HG03460 (cell line): ENCODE measurements around the gene ROR1.

Source experiments
- ATAC-seq: cut with Tn5 transposase; IDR thresholded peaks from one replicate; pipeline ENCODE4 v1.9.1; 2021; ENCODE audit not compliant: unreplicated experiment

Gene ROR1

DNA sequence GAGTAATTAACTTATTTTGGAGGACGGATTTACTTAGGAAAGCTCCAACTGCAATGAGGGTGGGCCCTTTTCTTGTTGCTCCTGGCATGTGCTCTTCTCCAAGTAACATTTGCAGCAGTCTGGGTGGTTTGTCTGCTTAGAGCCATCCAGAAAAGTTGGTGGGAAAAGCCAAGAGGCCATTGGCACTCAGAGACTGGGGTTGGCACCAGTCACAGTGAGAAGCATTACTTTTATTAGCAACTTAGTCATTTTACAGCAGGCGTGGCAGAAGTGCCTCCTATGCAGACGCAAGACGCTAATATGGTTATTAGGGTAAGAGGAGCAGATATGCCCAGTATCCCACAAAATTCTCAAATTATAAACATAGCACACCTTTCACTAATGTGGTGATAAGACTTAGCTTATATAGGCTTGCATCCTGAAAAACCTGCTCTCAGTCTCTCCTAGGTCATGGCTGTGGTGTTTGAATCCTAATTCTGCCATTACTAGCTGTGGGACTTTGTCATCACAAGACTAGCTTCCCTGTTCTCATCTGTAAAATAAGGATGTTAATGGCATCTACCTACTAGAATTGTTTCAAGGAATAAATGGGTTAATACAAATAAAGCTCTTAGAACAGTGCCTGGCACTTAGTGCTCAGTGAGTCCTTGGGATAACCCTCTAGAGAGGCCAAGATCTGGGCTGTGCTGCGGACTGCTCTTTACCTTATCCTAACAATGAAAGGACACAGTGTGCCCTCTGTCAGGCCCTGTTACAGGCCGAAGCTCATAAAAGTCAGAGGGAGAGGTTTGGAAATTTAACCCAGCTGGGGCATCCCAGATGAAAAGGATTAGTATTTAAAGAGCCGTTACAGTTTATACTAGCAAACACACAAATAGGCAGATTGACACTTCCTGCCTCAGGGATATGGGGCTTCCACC is 154.6 kb downstream of the ROR1 start:
- ATAC-seq: no peak

DNA sequence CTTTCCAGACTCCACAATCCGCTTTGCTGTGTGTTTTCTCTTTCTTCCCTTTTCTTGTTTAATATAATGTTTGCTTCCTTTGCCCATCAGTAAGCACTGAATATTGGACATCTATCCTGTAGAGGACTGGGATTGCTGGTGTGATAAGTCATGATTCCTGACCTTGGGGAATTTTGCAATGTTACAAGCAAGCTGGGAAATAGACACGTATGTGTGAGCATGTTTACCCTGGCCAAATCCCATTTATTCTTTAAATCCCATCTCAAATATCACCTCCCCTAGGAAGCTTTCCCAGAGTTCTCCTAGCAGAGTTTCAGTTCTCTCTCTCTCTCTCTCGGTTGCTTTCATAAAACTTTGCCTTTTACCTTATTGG is 155.3 kb downstream of the ROR1 start:
- ATAC-seq: no peak

DNA sequence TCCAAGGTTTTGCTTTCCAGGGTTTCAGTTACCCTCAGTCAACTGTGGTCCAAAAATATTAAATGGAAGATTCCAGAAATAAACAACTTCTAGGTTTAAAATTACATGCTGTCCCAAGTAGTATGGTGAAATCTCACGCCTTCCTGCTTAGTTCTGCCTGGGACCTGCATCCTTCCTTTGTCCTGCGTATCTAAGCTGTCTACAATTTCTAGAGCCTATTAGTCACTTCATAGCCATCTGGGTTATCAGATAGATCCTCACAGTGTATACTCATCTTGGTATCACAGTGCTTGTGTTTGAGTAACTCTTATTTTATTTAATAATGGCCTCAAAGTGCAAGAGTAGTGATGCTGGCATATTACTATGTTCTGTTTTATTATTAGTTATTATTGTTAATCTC is 157.7 kb downstream of the ROR1 start:
- no peak for ATAC-seq

DNA sequence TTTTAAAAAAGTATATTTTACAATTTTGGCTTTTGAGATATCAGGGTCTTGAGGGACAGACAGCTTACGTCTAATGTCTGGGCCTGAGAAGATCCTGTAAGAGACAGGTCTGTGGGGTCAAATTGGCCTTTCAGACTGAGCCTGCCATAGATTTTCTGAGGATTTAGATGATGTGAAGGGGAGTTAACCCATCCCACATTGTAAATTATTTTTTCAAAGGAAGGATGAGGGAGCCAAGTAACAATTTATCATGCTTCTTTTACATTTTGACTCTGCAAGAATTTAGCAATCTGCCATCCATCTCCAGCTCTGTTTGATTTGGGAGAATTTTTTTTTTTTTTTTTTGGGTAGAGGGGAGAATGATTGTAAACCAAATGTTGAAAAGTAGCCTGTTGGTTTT is 160.9 kb downstream of the ROR1 start:
- no peak for ATAC-seq

DNA sequence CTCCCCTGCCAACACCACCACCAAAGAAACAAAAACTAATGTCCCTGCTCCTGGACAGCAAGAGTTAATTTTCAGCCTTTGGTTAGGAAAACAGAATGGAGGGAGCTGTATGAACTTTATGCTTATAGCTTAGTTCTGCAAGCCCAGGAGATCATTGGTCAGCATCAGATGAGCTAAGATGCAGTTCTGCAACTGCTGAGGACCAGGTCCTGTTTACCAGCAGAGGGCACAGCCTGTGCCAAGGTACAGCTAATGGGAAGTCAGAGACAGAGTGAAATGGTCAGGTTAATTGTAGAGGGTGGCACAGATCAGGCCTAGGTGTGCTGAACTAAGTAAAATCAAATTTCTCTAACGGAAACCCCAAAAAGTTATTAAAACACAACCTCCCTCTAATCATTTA is 161.3 kb downstream of the ROR1 start:
- ATAC-seq: no peak

DNA sequence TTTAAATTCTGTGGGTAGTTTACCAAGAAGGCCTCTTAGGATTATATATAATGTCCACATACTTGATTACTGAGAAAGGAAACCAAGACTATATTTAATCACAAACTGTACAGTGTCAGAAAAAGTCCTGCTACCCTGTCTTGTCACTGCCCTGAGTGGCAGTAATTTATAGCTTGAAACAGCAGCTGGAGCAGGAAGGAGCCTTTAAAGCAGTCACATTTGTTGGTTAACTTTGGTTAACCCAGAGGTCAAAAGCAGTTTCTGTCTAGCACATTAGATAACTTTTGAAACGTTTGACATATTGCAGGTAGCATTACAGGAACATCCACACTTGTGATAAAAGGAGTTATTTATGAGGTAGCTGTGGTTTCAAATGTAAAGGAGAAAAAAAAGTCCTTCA is 161.7 kb downstream of the ROR1 start:
- peak; percentile 82 for ATAC-seq

DNA sequence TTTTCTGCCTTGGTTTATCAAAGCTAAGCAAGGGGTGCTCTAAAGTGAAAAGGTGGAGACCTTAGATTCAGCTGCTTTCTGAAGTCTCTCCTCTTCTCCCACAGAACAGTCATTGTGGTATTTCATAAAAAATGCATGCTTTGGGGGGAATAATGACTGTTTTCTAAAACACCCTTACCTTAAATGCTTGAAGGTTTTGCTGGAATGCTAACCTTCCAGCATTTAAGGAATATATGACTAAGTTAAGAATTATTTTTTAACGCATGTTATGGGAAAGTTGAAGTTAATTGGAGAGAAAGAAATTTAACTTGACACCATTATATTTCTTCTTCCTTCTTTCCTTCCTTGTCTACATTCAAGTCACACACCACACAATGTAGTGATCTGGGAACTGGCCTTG is 162.5 kb downstream of the ROR1 start:
- ATAC-seq: no peak

DNA sequence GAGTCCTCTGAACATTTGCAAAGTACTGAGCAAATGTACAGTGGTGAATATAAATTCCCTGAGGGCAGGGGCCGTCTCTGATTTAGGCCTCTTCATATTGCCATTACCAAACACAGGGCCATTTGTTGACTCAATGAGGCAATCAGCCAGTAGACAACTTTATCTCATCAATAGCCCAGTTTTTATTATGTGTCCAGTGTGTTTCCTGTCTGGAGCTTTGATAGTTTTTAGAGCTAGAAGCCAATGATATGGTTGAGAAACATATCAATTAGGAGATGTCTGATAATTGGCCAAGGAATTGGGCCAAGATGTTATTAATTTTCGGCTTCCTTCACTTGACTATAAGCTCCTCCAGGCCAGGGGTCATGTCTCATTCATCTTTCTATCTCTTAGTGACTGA is 163.0 kb downstream of the ROR1 start:
- no peak for ATAC-seq

DNA sequence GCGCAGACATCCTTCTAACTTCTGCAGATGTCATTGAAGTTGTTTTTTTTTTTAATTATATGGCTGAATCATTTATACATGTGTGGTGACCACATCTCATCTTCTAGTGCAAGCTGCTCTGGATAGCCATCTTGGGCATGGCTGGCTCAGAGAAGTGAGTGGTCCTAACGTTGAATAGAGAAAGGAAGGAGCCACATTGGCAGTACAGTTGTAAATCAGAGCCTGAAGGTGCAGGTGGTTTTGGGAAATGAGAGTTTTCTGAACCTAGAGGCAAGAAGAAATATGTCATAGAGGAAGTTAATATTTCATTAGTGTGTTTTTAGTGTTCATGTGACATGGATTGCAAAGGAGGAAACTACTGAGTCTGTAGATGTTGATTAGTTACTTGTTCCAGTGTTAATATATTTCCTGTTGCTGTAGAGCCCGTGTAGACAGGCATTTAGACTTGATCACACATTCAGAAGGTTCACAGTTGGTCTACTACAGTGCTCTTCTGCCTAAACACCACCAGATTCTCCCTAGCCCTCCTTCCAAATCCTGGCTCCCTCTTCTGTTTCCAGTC is 163.7 kb downstream of the ROR1 start:
- peak; percentile 43 for ATAC-seq

DNA sequence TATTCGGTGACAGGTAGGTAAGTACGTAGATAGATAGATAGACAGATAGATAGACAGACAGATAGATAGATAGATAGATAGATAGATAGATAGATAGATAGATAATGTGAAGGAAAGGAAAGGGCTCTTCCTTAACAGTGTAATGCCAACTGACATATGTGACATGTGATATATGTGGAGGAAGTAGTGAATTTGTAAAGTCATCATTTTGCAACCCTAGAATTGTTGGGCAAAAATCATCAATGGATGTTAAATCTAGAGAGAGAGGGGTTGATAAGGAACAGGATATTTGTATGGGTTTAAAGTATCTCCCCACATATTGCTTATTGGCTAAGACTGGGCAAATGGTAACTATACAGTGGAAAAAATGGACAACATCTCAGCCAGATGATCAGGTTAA is 166.6 kb downstream of the ROR1 start:
- no peak for ATAC-seq

DNA sequence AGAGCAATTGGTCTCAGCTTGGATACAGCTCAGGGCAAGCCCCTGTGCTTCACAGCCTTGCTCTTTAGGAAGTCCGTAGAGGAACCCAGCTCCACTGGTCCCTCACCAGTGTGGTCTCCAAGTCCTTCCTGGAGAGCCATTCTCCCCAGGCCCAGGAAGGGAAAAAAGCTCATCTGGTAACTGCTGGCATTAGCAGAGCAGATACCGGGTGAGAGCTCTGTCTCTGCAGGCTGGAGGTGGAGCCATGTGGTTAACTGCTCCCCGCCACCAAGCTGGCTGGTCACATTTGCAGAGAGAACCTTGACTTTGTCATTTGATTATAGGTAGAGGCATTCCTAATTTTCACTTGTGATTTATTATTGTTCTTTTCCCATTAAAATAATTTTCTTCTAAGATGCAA is 169.6 kb downstream of the ROR1 start:
- no peak for ATAC-seq

DNA sequence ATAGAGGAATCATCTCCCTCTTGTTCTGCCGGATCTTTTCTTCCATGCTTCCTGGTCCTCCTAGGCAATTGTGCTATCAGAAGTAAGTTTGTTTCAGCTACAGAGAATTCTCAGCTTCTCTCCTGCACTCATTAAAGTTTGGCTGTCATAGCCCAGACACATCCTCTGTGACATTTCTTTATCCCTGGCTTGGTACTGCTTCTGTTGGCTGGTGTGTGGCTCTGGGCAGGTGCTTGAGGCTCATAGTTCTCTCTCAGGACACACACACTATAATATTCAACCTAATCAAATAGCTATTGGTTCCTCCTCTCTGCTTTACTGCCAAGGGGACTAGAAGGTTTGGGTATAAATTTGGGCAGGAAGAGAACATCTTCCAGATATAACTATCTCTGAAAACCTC is 172.1 kb downstream of the ROR1 start:
- ATAC-seq: no peak

DNA sequence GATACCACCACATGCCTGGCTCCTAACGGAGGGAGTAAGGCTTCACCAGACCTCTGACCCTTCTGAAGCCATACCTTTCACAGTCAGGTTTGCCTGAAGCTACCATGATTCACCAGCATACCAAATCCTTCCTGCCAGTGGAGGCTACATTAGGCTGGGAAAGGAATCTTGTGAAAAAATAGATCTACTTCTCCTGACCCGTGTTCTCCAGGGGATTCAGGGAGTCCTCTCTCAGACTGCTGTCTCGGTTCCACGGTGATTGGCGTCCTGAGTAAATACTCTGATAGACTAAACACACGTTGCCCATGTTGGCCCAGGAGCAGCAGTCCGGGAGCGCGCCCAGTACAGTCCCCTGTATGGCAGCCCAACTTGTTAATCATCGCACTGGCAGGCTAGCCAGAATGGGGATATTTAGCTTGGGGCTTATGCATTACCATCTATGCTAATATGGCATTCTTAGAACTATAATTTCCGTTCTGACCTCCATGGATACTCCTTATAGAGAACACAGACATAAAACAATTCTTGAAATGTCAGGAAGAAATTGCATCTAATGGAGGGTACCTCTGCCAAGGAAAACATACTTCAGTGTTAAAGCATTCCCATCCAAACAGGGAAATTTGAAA is 173.2 kb downstream of the ROR1 start:
- ATAC-seq: no peak

DNA sequence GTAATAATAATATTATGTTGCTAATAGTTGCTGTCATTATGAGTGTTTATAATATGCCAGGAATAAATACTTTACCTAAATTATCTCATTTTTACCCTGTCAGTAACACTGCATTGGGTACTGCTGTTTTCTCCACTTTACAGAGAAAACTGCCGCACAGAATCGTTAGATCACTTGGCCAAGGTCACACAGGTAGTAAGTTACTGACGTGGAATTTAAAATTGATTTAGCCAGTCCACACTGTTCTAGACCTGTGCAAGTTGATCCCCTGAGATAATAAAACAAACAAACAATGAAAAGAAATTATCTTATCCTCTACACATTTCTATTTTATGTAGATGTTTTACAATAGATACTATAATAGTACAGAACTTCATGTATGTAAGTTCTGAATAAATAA is 174.1 kb downstream of the ROR1 start:
- no peak for ATAC-seq

DNA sequence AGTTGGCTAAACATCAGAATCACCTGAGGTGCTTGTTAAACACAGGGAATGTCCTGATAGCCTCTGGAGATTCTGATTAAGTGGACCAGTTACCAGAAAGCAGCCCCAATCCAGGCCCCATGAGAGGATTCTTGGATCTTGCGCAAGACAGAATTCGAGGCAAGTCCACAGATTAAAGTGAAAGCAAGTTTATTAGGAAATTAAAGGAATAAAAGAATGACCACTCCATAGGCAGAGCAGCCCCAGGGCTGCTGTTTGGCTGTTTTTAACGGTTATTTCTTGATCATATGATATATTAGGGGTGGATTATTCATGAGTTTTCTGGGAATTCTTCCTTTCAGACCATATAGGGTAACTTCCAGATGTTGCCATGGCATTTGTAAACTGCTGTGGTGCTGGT is 176.2 kb downstream of the ROR1 start:
- ATAC-seq: no peak

DNA sequence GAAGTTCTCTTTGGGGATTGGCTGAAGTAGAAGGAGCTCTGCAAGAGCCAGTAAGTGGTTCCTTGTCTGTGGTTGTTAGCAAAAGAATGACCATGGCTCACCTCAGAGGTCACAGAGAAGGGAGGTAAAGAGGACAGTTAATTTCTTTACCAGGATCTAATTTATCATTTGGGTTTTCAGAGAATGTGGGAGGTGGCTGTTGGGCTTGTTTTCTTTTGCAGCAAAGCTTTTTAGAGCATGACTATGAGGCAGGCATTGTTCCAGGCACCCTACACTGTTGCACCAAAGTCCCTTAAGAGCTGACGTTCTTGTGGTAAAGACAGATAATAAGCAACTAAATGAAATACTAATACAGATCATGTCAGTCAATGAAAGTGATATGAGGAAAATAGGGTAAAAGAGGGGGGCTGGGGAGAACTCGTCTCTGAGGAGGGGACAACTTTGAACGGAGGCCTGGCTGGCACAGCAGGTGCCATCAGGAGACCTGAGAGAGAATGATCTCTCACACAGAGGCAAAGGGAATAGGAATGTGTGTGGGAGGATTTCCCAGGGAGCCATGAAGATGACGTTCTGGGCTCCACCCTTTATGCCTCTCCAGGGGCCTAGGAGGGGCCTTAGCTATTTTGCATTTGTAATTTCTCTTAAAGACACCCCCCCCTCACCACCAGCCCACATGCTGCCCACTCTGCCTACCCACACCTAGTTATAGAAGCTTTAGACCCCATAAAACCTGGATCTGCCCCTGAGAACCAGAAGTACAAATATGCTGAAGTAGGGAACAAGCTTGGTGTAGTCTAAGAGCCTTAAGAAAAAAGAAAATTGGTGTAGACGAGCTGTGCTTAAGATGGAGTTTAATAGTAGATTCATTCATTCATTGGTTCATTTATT is 177.5 kb downstream of the ROR1 start:
- no peak for ATAC-seq

DNA sequence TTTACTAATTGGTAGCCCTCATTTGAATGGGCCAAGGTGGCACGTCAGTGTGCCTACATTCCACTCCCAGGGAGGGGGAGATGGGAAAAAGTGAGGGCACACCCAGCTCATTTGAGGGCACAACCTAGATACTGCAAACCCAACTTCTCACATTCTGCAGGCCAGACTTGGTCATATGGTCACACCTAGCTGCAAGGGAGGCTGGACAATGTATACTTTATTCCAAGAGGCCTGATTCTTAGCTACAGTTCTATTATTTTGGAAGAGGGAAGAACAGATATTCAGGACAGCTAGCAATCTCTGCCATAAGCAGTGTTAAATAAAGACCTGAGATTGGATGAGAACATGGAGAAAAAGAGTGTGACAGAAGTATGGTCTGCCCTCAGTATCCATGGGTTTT is 180.4 kb downstream of the ROR1 start:
- no peak for ATAC-seq

DNA sequence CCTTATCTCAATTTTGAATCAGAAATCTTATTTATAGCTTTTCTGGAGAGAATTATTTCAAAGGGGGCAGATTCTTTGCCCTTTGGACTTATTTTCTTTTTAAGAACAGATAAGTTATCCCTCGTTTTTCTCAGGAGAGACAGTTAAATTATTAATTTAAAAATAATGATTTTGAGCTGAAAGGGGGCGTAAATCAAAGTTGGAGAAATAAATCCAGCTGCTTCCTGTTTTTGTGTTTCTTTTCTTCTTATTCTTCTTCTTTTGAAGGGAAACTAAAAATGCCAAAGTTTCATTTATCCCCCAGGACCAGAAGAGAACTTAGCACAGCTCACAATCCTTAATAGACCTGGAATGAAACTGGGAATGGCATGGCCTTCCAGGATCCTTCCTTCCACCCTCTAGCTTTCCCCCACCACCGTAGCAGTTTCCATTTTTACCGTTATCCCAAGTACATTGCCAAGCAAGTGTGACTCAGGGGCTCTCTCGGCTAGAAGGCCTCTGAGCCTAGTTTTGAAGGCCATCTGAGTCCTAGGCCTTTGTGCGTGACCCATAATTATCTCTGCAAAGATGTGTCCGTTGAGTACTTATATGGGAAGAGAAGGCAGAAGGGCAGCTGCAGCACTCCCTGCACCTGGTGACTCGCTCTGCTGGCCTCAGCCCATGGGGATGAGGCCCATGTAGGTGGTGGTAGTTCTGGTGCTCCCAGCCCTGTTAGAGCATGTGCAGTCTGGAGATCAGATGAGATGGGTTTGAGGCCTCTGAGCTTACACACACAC is 181.7 kb downstream of the ROR1 start:
- ATAC-seq: no peak

DNA sequence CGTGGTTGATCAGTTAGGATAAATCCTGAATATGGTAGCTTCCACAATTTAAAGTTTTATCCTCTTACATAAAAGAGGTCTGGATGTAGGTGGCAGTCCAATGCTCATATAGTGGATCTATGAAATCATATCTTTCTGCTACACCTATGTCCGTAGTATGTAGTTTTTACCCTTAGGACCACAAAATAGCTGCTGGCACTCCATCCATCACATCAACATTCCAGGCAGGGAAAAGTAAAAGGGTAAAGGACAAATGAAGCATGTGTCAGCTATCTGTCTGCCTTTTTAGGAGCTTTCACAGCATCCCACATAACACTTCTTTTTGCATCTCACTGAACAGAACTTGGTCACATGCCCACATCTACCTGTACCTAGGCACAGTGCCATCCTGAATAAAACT is 184.7 kb downstream of the ROR1 start:
- ATAC-seq: no peak

DNA sequence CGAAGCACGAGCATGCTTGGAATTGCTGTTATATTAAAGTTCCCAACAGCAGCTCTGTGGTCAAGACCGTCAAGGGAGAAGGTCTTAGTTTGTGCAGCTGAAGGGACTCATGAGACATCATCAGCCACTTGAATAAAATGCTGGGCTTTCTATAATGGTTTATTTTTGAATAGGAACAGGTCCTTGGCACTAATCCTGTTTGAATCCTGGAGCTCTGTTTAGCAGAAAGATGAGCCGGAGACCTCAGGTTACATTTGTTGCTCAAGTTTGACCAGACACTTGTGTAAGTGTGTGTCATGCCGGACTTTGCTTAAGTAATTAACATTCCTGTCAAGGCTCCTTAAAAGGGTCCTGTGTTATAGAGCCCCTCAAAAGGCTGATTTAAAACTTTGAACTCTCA is 186.5 kb downstream of the ROR1 start:
- no peak for ATAC-seq

DNA sequence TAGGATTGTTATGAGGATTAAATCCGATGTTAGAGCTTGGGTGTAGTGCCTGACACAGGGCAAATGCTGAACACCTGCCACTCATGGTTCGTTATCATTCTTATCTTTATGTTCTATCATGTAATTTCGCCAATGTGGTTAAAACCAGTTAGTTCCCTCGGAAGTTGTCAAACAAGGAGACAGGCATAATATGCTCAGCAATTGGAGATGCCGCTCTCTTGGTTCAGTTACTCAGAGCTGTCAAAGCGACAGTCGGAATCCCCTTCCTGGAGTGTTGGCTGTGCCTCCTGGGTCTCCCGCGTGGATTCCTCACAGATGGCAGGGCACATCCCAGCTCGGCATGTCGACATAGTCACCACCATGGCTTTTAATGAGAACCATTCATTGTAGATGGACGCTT is 192.2 kb downstream of the ROR1 start:
- no peak for ATAC-seq
